Superior temporal gyrus (tissue), 1 donor: ENCODE results near the gene KDM5C.

Experiments
- DNase-seq: peaks from one replicate; pipeline ENCODE4 v3.0.0-alpha.2; 2016; ENCODE audit errors: extremely low spot score

Gene KDM5C

GRCh38 chrX:53250556-53250955, 25.5 kb upstream of the KDM5C start:
- no peak for DNase-seq

GRCh38 chrX:53249408-53250042, 24.5 kb upstream of the KDM5C start:
- DNase-seq: no peak

GRCh38 chrX:53247928-53248327, 22.9 kb upstream of the KDM5C start:
- no peak for DNase-seq

GRCh38 chrX:53246231-53246630, 21.2 kb upstream of the KDM5C start:
- DNase-seq: no peak

- DNase-seq: no peak
These were observed 19.6 kb upstream of the KDM5C start for GRCh38 chrX:53244610-53245009.

GRCh38 chrX:53242310-53242709, 17.3 kb upstream of the KDM5C start:
- no peak for DNase-seq

- no peak for DNase-seq
These were observed 16.6 kb upstream of the KDM5C start for GRCh38 chrX:53241558-53241957.

GRCh38 chrX:53239474-53239873, 14.5 kb upstream of the KDM5C start:
- DNase-seq: no peak

GRCh38 chrX:53237056-53237455, 12.0 kb upstream of the KDM5C start:
- DNase-seq: no peak

GRCh38 chrX:53236025-53236679, 11.1 kb upstream of the KDM5C start:
- DNase-seq: no peak

GRCh38 chrX:53235566-53235965, 10.6 kb upstream of the KDM5C start:
- DNase-seq: no peak

GRCh38 chrX:53234484-53234883, 9.5 kb upstream of the KDM5C start:
- no peak for DNase-seq

- no peak for DNase-seq
These were observed 8.5 kb upstream of the KDM5C start for GRCh38 chrX:53233536-53233935.

GRCh38 chrX:53230116-53230515, 5.1 kb upstream of the KDM5C start:
- DNase-seq: no peak

GRCh38 chrX:53227224-53227765, 2.3 kb upstream of the KDM5C start:
- DNase-seq: no peak

GRCh38 chrX:53223955-53224859, 800 bp downstream of the KDM5C start:
- no peak for DNase-seq

GRCh38 chrX:53223068-53223693, 1.8 kb downstream of the KDM5C start:
- no peak for DNase-seq

- DNase-seq: no peak
These were observed 13.5 kb downstream of the KDM5C start for GRCh38 chrX:53211391-53211978.

GRCh38 chrX:53196678-53197077, 28.3 kb downstream of the KDM5C start:
- DNase-seq: no peak

- no peak for DNase-seq
These were observed 29.6 kb downstream of the KDM5C start for GRCh38 chrX:53195401-53195800.

- no peak for DNase-seq
These were observed 30.7 kb downstream of the KDM5C start for GRCh38 chrX:53194308-53194707.

- no peak for DNase-seq
These were observed 31.9 kb downstream of the KDM5C start for GRCh38 chrX:53193093-53193492.
